K562 (cell line): ENCODE measurements around the gene AHNAK.

Experiments used
- CBFB ChIP-seq: sonication (generic); formaldehyde crosslinking; IDR thresholded peaks from 2 replicates; pipeline ENCODE4 v1.4.0; 2020; ENCODE audit warnings: mild to moderate bottlenecking, missing genetic modification reagents
- EGR1 ChIP-seq: fragments of 450-650 bp; conservative IDR thresholded peaks from 2 replicates; pipeline ENCODE4 v1.6.1; 2017; ENCODE audit warnings: mild to moderate bottlenecking
- MCM3 ChIP-seq: fragments of 450-650 bp; IDR thresholded peaks from 2 replicates; pipeline ENCODE4 v1.6.1; 2016
- PKNOX1 ChIP-seq: fragments of 450-650 bp; IDR thresholded peaks from 2 replicates; pipeline ENCODE4 v1.6.1; 2016
- SMARCA5 ChIP-seq: fragments of 450-650 bp; IDR thresholded peaks from 2 replicates; pipeline ENCODE4 v1.6.1; 2016
- STAG1 ChIP-seq: sonication (generic); formaldehyde crosslinking; IDR thresholded peaks from 2 replicates; pipeline ENCODE4 v1.5.0; 2020; ENCODE audit warnings: missing genetic modification reagents, borderline replicate concordance
- TBL1XR1 ChIP-seq, 2 experiments: IDR thresholded peaks; 2 replicates each; pipeline ENCODE4 v1.6.1; 2012; ENCODE audit warnings: improper control_type of control experiment in 2 of 2, low read length in 2 of 2, mild to moderate bottlenecking in 1 of 2
- TBP ChIP-seq: optimal IDR thresholded peaks from 2 replicates; pipeline ENCODE3; 2011; ENCODE audit warnings: low read depth, low read length, improper control_type of control experiment
- TF ChIP-seq, protein P1 (sequence below), 3 experiments: IDR thresholded peaks in 2 of 3; conservative IDR thresholded peaks in 1 of 3; 2 replicates each; pipeline ENCODE4 v1.5.1; 2011 to 2012; ENCODE audit warnings: low read length in 3 of 3, mild to moderate bottlenecking in 3 of 3, control low read depth in 2 of 3, improper control_type of control experiment in 1 of 3, inconsistent platforms in 1 of 3, low read depth in 1 of 3, mixed read lengths in 1 of 3, moderate library complexity in 1 of 3; ENCODE audit not compliant: insufficient read depth in 2 of 3

GRCh38 chr11:62558669-62559068 lies 12.1 kb upstream of the AHNAK start:
- TF ChIP-seq TBL1XR1 (IDR thresholded peaks at IDR 0.05; ENCODE audit: low read length in 2 of 2) = no peak
- TF ChIP-seq, protein P1, sequence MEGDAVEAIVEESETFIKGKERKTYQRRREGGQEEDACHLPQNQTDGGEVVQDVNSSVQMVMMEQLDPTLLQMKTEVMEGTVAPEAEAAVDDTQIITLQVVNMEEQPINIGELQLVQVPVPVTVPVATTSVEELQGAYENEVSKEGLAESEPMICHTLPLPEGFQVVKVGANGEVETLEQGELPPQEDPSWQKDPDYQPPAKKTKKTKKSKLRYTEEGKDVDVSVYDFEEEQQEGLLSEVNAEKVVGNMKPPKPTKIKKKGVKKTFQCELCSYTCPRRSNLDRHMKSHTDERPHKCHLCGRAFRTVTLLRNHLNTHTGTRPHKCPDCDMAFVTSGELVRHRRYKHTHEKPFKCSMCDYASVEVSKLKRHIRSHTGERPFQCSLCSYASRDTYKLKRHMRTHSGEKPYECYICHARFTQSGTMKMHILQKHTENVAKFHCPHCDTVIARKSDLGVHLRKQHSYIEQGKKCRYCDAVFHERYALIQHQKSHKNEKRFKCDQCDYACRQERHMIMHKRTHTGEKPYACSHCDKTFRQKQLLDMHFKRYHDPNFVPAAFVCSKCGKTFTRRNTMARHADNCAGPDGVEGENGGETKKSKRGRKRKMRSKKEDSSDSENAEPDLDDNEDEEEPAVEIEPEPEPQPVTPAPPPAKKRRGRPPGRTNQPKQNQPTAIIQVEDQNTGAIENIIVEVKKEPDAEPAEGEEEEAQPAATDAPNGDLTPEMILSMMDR (IDR thresholded peaks at IDR 0.05 in 2 of 3, conservative IDR thresholded peaks at IDR 0.05 in 1 of 3; ENCODE audit: insufficient read depth in 2 of 3, low read depth in 1 of 3, low read length in 3 of 3) = no peak
- no peak for TF ChIP-seq TBP
- no peak for TF ChIP-seq MCM3
- TF ChIP-seq CBFB (CRISPR knock-in tag) = no peak
- TF ChIP-seq PKNOX1 = no peak
- no peak for TF ChIP-seq EGR1
- no peak for TF ChIP-seq SMARCA5
- no peak for TF ChIP-seq STAG1 (CRISPR knock-in tag)
